ENCODE results near the gene MAP7D3.
"Not testable (repeated sequence)": the region's sequence is repeated elsewhere in the genome, so short reads cannot be mapped to it uniquely, and the experiment has no call there.

Gene MAP7D3

DNA sequence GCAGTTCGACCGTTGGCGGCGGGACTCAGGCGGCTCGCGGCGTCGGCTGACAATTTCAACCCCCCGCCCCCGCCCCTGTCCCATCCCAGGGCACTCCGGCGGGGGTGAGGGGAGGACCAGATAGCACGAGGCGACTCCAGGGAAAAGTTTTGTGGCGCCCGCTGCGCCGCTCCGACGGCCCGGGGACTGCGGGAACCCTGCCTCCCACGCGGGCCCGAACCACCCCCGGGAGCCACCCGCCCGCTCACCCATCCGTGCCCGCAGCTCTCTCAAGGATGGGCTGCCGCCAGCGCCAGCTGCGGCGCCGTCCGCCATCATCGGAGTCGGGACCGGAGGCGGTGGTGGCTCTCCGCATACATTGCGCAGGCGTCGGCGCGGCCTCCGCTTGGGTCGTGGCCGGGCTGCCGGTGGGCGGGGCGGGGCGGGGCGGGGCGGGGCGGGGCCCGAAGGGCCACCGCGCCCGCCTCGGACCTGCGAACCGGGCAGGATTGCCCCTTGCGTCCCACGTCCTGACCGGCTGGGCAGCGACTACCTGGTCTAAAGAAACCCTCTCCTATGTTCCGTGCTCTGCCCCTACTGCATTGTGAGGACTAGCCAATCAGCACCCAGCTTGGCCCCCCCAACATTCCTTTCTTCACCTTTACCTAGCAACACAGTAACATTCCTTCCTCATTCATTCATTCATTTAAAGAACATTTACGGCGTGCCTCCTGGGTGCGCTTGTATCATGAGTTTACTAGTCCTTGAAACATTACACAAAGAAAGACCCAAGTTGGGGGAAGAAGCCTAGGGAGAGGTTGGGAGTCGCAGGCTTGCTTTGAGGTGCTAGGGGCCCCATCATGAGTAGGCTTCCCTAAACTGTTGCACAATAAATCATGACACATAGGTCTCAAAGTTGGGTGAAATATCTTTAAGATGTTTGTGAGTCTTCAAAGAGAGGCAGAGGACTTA lies at the start of gene MAP7D3:
TSS of gene MAP7D3 (minus strand) at position 360 of the 951 bp plus-strand sequence. CDS start at position 318, 42 bp downstream.
- DNase-seq: peak; percentile 73 to 79

DNA sequence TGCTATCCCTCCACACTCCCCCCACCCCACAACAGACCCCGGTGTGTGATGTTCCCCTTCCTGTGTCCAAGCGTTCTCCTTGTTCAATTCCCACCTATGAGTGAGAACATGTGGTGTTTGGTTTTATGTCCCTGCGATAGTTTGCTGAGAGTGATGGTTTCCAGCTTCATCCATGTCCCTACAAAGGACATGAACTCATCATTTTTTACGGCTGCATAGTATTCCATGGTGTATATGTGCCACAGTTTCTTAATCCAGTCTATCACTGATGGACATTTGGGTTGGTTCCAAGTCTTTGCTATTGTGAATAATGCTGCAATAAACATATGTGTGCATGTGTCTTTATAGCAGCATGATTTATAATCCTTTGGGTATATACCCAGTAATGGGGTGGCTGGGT lies 49.5 kb upstream of the MAP7D3 start, which contains the start of gene ADGRG4:
TSS of gene ADGRG4 (plus strand) at position 243 of the 400 bp plus-strand sequence. CDS start 7,815 bp downstream, outside the sequence.
- DNase-seq: not testable (repeated sequence)

DNA sequence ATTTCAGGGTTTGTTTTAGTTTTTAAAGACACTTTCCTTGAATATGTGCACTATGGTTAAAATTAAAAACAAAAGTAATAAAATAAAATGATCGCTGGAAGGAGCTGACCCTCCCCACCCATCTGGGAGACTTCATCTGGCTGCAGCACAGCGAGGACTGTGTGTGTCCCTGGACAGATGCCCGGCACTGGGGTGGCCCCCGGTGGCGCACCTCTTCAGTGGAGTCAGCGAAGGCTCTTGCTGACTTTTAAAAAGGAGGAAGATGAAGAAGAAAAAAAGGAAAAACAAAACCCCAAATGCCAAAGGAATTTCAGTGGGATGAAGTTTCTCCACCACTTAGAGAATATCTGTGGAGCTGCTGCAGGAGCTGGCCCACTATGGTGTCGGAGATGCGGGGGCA lies 44.2 kb upstream of the MAP7D3 start:
- no peak for DNase-seq

DNA sequence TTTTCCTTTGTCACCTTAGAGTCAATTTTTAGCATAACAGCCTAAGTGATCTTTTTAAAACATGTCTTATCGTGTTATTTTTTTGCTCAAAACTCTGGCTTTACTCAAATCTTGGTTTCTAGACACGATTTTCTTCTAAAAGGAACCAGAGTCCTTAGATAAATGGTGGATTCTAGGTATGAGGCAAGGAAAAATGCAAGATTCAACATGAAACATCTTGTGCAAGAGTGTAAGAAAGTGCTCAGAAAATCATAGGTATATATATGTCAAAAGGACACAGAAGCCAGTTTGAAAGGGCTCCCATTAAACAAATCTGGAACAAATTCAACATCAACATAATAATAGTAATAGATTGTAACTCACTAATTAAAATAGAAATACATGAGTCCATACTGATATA lies 41.5 kb upstream of the MAP7D3 start:
- no peak for DNase-seq

DNA sequence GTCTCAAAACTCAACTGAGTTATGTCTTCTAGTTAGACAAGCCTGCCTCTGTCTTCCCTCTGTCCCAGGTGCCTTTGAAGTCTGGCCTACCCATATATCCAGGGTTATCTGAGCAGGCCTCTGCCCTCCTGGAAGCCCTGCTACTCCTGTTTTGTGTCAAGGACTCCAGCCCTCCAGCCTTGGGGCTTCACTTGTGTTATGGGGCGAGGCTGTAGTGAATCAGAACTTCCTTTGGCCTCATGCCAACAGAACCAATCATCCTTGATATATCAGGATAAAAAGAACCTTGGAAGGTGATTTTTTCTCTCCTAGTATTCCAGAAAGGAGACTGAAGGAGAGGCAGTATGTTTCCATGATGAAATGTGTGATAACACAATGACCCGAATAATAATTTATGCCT lies 40.6 kb upstream of the MAP7D3 start:
- DNase-seq: no peak

- DNase-seq: not testable (repeated sequence)
These were observed 35.2 kb upstream of the MAP7D3 start for GRCh38 chrX:136286375-136286774.

DNA sequence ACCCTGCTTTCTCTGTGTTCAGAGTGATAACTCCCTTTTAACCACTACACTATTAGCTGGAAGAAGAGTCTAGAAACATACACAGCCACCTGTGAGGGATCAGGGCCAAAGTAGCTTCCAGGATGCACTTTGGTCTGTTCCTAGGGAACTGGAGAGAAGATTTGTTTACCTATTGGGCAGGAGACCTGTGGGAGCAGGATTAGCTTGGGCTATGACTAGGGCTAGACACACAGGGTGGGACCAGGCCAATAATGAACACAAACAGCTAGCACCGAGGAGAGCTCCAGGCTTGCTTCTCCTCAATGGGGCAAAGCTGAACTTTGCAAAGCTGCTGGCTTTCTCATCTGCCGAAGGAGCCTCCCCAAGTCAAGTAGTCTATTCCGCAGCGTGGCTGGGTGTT lies 24.4 kb upstream of the MAP7D3 start:
- no peak for DNase-seq

- DNase-seq: no peak
These were observed 22.8 kb upstream of the MAP7D3 start for GRCh38 chrX:136273986-136274385.

DNA sequence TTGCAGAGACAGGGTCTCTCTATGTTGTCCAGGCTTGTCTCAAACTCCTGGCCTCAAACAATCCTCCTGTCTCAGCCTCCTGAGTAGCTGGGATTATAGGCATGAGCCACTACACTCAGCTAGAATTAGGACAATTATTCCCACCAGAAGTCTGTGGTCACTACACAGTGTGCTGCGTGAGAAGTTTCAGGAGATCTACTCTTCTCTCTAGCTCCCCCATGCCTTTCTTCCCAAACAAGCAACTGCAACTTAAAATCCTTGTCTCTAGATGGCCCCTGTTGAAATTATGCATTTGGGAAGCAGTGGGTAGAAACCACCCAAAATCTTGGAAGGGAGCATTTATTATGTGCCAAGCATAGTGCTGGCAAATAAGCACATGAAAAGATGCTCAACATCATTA lies 21.1 kb upstream of the MAP7D3 start:
- no peak for DNase-seq

DNA sequence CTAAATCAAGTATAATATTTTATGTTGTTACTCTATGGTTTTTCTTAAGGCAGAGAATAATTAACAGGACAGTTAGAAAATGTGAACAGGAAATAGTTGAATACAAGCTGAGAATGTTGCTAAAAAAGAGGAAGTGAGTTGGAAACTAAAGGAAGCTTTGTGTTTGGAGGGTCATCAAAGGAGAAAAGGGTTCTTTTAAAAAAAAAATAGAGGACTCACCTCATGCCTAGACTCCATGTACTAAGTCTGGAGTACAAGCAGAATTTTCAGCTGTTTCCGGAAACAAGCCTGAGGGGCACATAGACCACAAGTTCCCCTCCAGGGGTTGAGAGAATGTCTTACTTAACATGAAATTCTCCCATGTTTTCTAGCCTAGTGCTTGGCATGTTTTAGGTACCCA lies 20.1 kb upstream of the MAP7D3 start:
- no peak for DNase-seq

- no peak for DNase-seq
These were observed 18.7 kb upstream of the MAP7D3 start for GRCh38 chrX:136269921-136270320.

- DNase-seq: peak; percentile 40 to 58
These were observed 17.1 kb upstream of the MAP7D3 start for GRCh38 chrX:136268051-136269048.

DNA sequence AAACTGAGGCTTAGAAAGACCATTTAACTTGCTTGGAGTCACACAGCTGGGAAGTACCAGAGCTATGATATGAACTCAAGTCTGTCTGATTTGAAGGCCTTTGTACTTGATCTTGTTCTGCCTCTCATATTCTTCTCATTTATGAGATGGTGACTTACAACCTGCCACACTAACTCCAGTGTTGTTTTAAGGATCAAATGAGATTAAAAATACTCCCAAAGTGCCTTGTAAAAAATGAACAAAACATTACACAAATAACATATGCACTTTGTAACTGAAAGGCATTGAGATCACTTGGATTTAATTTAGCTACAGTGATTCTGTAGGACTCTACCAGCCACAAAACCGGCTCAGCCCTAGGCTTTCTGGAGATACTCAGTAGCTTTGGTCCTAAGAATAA lies 15.6 kb upstream of the MAP7D3 start:
- no peak for DNase-seq

DNA sequence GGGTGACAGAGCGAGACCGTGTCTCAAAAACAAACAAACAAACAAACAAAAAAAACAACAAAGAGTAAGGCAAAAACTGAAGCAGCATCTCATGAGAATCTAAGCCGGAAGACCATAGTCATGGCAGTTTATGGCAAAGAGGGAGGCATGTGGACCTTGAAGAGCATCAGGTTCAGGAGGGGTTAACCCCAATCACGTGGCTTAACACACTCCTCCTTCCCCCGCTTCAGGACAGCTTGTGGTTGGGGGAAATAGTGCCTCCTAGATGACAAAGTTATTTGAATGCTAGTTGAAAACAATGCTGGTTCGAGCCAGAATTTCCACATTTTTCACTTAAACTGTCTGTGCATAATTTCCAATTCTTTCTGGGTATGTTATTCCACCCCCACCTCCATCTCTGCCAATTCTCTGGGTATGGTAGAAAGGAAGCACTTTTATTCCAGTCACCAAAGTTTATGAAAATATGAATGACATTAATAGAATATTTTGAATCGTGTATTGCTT lies 11.7 kb upstream of the MAP7D3 start:
- no peak for DNase-seq

DNA sequence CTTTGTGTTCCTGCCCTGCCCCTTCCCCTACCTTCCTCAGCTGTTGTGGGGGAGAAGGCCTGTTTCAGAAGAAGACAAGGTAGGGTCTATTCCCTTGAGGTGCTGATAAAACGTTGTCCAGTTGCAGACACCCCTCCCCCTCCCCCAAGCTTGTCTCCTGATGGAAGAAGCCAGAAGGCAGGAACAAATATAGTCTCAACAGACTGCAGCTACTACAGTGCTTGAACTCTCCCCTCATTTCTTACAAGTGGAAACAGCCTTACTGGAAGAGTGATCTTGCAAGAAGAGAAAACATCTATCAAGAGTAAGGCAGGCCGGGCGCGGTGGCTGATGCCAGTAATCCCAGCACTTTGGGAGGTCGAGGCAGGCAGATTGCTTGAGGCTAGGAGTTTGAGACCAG lies 11.0 kb upstream of the MAP7D3 start:
- no peak for DNase-seq

DNA sequence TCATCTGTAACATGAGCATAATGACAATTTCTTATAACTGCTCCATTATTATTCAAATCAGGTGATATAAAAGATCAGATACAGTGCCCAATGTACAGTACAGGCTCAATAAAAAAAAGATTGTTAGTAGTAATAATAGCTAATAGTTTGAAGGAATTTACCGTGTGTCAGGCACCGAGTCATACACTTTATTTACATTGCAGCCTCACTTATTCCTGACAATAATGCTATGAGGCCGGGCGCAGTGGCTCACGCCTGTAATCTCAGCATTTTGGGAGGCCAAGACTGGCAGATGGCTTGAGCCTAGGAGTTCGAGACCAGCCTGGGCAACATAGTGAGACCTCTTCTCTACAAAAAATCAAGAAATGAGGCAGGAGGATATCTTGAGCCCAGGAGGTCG lies 10.1 kb upstream of the MAP7D3 start:
- no peak for DNase-seq

GRCh38 chrX:136260776-136261175 lies 9.6 kb upstream of the MAP7D3 start:
- no peak for DNase-seq

DNA sequence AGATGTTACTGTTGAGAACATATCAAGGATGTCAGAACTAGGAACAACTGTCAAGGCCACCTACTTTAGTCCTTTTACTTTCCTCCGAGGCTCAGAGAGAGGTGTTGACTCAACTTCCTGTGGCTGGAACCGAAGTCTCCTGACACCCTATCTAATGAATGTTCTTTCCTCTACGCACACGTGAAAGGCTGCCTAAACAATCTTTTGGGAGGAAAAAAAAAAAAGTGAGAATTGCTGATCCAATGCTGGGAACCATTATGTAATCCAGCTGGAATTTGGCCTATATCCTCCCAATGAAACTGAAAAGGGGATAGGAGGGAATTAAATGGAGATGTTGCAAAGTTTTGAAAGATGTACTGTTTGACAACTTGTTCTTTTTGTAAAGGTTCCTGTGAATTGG lies 8.3 kb upstream of the MAP7D3 start:
- peak in 1 of 2 donors; percentile 11 for DNase-seq

- no peak for DNase-seq
These were observed 7.8 kb upstream of the MAP7D3 start for GRCh38 chrX:136258951-136259350.

DNA sequence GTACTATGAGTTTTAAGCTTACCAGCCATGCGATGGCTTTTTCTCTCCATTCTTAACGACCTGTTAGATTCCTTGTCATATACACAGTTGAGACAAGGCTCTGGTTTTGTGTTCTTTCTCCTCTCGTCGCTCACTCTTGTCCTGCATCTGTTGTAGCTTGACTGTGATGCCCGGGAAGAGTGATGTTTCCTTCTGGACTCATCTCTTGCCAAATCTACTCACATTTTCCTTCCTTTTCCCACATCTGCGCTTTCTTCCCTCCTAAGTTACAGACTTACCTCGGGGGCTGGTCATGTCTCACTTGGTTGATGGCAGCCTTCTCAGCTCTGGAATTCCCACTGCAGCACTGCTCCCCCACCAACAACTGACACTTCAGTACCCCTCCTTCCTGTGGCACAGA lies 4.8 kb upstream of the MAP7D3 start:
- DNase-seq: no peak

DNA sequence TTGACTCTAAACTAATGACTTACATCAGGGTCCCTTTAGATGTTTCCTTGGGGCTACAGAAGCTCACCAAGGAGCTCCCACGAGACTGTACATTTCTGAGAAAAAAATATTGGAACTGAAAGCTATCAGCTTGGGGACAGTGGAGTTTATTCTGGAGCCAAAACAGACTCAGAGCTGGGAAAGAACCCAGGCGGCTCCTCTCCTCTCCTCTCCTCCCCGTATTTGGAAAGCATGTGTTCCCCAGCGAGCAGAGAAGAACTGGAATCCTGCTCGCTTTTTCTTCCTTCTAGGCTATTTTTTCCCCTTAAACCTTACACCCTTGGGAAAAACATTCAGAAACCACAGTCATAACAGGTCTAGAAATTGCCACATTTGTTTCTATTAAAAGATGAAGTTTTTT lies 4.3 kb upstream of the MAP7D3 start:
- DNase-seq: no peak

DNA sequence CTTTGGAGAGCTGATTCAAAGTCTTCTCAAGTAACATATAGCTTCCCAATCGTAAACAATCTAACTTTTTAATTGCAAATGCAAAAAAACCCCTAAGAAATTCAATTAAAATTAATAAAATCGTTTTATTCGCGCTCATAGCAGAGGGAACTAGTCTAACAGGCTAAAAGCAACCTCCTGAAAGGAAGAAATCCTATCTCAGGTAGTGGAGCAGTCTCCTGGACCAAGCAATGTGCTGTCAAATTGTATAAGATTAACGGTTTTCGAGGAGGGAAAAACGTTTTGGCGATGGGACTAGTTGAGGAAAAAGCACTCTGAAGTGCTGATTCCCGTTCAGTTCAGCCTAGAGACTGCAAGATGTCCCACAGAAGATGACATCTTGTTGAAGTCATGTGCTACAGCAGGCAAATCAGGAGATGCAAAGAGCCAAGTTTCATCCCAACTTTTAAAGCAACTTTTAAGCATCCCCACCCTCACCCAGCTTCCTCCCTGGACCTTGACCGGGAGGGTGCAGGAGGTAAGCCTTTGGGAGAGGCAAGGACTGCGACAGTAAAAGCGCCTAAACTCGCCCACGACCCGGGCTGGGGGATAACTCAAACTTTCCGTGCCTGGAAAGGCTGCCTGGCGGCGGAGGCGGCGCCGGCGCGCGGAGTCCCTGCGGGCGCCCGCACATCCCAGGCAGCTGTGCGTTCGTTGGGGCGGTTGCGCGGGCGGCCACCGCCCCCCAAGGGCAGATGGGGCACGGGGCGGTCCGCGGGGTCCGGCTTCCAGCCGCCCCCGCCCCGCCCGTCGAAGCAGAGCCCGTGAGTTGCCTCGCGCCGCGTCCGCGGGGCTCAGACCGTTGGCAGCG lies 784 bp downstream of the MAP7D3 start:
- peak in 1 of 2 donors; percentile 1 for DNase-seq
